ENCODE measurements around the gene KLF15.

KLF15 gene

DNA sequence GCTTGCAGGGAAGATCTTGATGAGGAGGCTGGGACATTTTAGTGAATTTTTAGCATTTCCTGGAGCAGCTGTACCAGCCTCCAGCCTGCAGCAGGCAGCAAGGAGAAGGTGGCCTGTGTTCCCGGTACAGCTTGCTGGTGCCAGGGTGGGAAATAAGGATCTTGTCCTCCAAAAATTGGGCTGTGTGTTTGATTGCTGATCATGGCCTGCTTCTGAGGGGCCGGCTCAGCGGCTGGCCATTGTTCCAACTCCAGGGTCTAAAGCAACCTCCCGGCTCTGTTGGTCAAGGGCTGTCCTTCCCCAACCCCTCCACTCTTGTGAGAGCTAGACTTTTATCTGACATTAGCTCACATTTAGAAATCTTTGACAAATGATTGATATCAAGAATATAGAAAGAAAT, 42.5 kb upstream of the KLF15 start:
- TF ChIP-seq TAF1 (IDR thresholded peaks at IDR 0.05; ENCODE audit: borderline replicate concordance, insufficient read depth, low read length), result no peak
- TF ChIP-seq REST (IDR thresholded peaks at IDR 0.05; ENCODE audit: insufficient read depth in 1 of 2, low read depth in 2 of 2, low read length in 2 of 2), result no peak
- no peak for TF ChIP-seq FOXP2 (optimal IDR thresholded peaks at IDR 0.05; ENCODE audit: borderline replicate concordance, extremely low read depth, extremely low read length, insufficient read depth)
- TF ChIP-seq SIN3A (IDR thresholded peaks at IDR 0.05; ENCODE audit: borderline replicate concordance, insufficient read depth, low read length), result no peak
- no peak for TF ChIP-seq POLR2AphosphoS5 (IDR thresholded peaks at IDR 0.05; ENCODE audit: low read depth, low read length)

- no peak for TF ChIP-seq REST (IDR thresholded peaks at IDR 0.05; ENCODE audit: insufficient read depth in 1 of 2, low read depth in 2 of 2, low read length in 2 of 2)
- TF ChIP-seq FOXP2 (optimal IDR thresholded peaks at IDR 0.05; ENCODE audit: borderline replicate concordance, extremely low read depth, extremely low read length, insufficient read depth), result no peak
- no peak for TF ChIP-seq TAF1 (IDR thresholded peaks at IDR 0.05; ENCODE audit: borderline replicate concordance, insufficient read depth, low read length)
- no peak for TF ChIP-seq POLR2AphosphoS5 (IDR thresholded peaks at IDR 0.05; ENCODE audit: low read depth, low read length)
- no peak for TF ChIP-seq SIN3A (IDR thresholded peaks at IDR 0.05; ENCODE audit: borderline replicate concordance, insufficient read depth, low read length)
Observed at GRCh38 chr3:126399351-126399735, 42.1 kb upstream of the KLF15 start.

DNA sequence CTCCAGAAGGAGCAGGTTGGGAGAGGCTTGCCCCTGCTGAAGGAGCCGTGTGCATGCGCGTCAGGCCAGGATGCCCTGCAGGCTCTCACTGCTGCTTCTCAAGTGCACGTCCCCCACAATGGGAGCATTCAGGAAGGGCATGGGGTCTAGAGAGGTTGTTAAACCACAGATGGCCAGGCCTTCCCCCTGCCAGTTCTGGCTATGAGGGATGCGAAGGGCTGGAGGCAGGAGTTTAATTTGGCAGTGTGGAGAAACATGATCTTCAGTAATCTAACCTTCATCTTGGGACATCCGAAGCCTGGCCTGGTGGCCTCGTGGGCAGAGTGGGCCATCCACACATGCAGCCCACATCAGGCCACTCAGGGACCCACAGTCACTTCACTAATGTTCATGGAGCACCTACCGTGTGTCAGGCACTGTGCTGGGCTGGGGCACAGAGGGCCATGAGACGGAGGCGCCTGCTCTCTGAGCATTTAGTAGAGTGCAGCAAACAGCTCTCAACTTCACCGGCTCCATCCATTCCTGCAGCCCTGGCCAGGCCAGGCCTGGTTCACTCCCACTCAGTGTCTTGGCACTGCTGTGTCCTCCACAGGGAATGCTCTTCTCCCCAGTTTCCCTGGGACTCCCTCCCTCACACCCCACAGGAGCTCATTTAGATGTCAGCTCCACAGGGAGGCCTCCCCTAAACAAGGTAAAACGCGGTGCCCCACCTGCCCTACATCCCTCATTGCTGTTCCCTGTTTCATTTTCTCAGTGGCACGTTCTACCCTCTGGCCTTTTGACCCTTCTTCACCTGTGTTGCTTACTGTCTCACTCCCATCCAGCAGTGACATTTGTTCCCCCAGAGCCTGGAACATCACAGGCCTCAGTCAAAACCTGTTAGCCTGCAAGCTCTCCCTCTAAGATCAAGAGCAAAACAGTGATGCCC, 41.5 kb upstream of the KLF15 start:
- TF ChIP-seq TAF1 (IDR thresholded peaks at IDR 0.05; ENCODE audit: borderline replicate concordance, insufficient read depth, low read length) (no peak), SIN3A (IDR thresholded peaks at IDR 0.05; ENCODE audit: borderline replicate concordance, insufficient read depth, low read length) (no peak), FOXP2 (optimal IDR thresholded peaks at IDR 0.05; ENCODE audit: borderline replicate concordance, extremely low read depth, extremely low read length, insufficient read depth) (no peak), REST (IDR thresholded peaks at IDR 0.05; ENCODE audit: insufficient read depth in 1 of 2, low read depth in 2 of 2, low read length in 2 of 2) (no peak), POLR2AphosphoS5 (IDR thresholded peaks at IDR 0.05; ENCODE audit: low read depth, low read length) (no peak)

DNA sequence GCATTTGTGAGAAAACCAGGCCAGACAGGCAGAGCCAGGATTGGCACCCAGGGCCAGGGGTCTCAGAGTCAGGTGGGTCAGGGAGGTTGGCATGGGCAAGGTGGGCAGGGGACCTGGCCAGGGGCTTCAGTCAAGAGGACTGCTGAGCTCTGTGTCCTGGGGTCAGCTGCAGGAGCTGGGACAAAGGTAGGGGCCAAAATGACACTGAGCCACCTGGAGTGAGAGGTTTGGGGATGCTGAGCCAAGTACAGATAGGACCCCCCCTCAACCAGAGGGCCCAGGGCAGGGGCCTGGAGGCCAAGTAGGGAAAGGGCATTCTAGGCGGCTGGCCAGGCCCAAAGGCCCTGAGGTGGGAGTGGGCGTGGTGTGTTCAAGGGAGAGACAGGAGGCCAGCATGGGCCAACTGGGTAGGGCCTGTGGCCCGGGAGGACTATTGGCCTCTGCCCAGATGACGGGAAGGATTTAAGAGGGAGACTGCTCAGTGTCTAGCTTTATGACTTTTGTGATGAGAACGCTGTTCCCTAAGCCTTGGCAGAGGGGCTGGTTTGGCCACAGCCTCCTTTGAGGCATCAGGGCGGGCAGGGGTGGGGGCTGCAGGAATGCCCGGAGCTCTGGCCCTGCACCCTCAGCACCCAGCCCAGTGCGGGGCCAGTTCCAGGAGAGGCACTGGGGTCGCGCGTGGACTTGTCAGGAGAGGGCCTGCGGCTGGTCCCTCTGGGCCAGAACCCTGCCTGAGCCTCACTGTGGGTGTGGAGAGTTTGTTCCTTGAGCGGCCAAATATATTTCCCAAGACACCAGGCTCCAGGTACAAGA, 40.6 kb upstream of the KLF15 start:
- TF ChIP-seq FOXP2 (optimal IDR thresholded peaks at IDR 0.05; ENCODE audit: borderline replicate concordance, extremely low read depth, extremely low read length, insufficient read depth) (no peak), SIN3A (IDR thresholded peaks at IDR 0.05; ENCODE audit: borderline replicate concordance, insufficient read depth, low read length) (no peak), POLR2AphosphoS5 (IDR thresholded peaks at IDR 0.05; ENCODE audit: low read depth, low read length) (no peak), TAF1 (IDR thresholded peaks at IDR 0.05; ENCODE audit: borderline replicate concordance, insufficient read depth, low read length) (no peak), REST (IDR thresholded peaks at IDR 0.05; ENCODE audit: insufficient read depth in 1 of 2, low read depth in 2 of 2, low read length in 2 of 2) (no peak)

All from PFSK-1 (cell line).